B cell (primary cell): ENCODE measurements around the gene CD52. TPM values are rescaled to one million over a fixed set of nuclear protein-coding genes. Genes with fewer than 3 reads are reported as not detected.

Source experiments
- ATAC-seq: fragments of 200-7000 bp; cut with Tn5 transposase; one replicate; pipeline ENCODE4 v1.10.0; 2021; ENCODE audit warnings: low read depth, mild to moderate bottlenecking, moderate number of reproducible peaks, moderate library complexity
- CTCF ChIA-PET: fragments of 350-600 bp; sonication (Branson Sonifier 250); formaldehyde crosslinking; loops from one replicate; lab custom pipeline; 2021; ENCODE audit warnings: antibody characterized with exemption, inconsistent platforms; lab: Charles Lee
- POLR2A ChIA-PET: fragments of 350-600 bp; sonication (Branson Sonifier 250); formaldehyde crosslinking; loops from one replicate; lab custom pipeline; 2021; ENCODE audit warnings: antibody characterized with exemption; lab: Charles Lee
- DNase-seq: peaks from one replicate; pipeline ENCODE4 v3.0.0; 2013
- H2AFZ ChIP-seq: 2 replicates; pipeline ENCODE4 v1.6.1; 2012; ENCODE audit warnings: mild to moderate bottlenecking, low read depth, low read length; ENCODE audit not compliant: insufficient read depth, poor library complexity, severe bottlenecking
- H3K27ac ChIP-seq, 2 donors: 1 replicate in 1 of 2; 2 replicates in 1 of 2; pipeline ENCODE4 v1.5.1; 2012 to 2013; ENCODE audit warnings: low read length in 2 of 2, mild to moderate bottlenecking in 2 of 2, moderate library complexity in 1 of 2
- H3K27me3 ChIP-seq, 4 experiments: fragments of 200-600 bp in 1 of 4; sonication (generic) in 1 of 4; replicated peaks in 1 of 4; 1 replicate in 2 of 4; 2 replicates in 2 of 4; pipeline versions ENCODE4 v1.6.1 to v1.7.0; 2013 to 2016; ENCODE audit warnings: low read length in 3 of 4, mild to moderate bottlenecking in 2 of 4, mixed read lengths in 1 of 4, moderate library complexity in 1 of 4; ENCODE audit not compliant: insufficient read depth in 4 of 4, control insufficient read depth in 3 of 4; ENCODE audit errors: control extremely low read depth in 1 of 4
- H3K36me3 ChIP-seq, 2 experiments: replicated peaks in 1 of 2; 1 replicate in 1 of 2; 2 replicates in 1 of 2; pipeline versions ENCODE4 v1.6.1 to v1.7.1; 2013; ENCODE audit warnings: low read length in 1 of 2; ENCODE audit not compliant: insufficient read depth in 2 of 2, control insufficient read depth in 1 of 2; ENCODE audit errors: control extremely low read depth in 1 of 2, extremely low read depth in 1 of 2
- H3K4me1 ChIP-seq, 2 donors: fragments of 200-600 bp in 1 of 2; sonication (generic) in 1 of 2; 1 replicate in 1 of 2; 2 replicates in 1 of 2; pipeline versions ENCODE4 v1.5.1 to v1.6.1; 2013 to 2017; ENCODE audit warnings: low read length in 2 of 2; ENCODE audit not compliant: control insufficient read depth in 2 of 2, insufficient read depth in 2 of 2
- H3K4me2 ChIP-seq: replicated peaks from 2 replicates; pipeline ENCODE3; 2012; ENCODE audit warnings: mild to moderate bottlenecking, low read depth, low read length; ENCODE audit not compliant: poor library complexity, severe bottlenecking
- H3K4me3 ChIP-seq, 5 experiments: fragments of 200-600 bp in 1 of 5; sonication (generic) in 1 of 5; 1 replicate in 3 of 5; 2 replicates in 2 of 5; pipeline versions ENCODE4 v1.5.1 to v1.7.0; 2011 to 2016; ENCODE audit warnings: low read length in 4 of 5, mild to moderate bottlenecking in 4 of 5, low read depth in 2 of 5, control low read depth in 1 of 5, moderate library complexity in 1 of 5; ENCODE audit not compliant: insufficient read depth in 1 of 5; ENCODE audit errors: control extremely low read depth in 1 of 5, extremely low read depth in 1 of 5
- H3K79me2 ChIP-seq: fragments of 200-600 bp; sonication (generic); one replicate; pipeline ENCODE4 v1.6.0; 2016; ENCODE audit warnings: low read length; ENCODE audit not compliant: control insufficient read depth, insufficient read depth
- H3K9ac ChIP-seq: fragments of 200-600 bp; sonication (generic); 2 replicates; pipeline ENCODE4 v1.6.1; 2017; ENCODE audit warnings: mild to moderate bottlenecking, low read length, moderate library complexity
- H3K9me3 ChIP-seq, 3 donors: one replicate each; pipeline versions ENCODE4 v1.6.1 to v1.7.1; 2013; ENCODE audit warnings: low read length in 2 of 3; ENCODE audit not compliant: control insufficient read depth in 2 of 3, insufficient read depth in 1 of 3; ENCODE audit errors: control extremely low read depth in 1 of 3
- H4K20me1 ChIP-seq: 2 replicates; pipeline ENCODE4 v1.6.0; 2012; ENCODE audit warnings: mild to moderate bottlenecking, low read length; ENCODE audit not compliant: insufficient read depth, control insufficient read depth, poor library complexity, severe bottlenecking
- H3K27ac Mint-ChIP-seq: one replicate; pipeline ENCODE4 v1.8.0; 2021; ENCODE audit warnings: mixed read lengths
- H3K27me3 Mint-ChIP-seq: one replicate; pipeline ENCODE4 v1.8.0; 2021; ENCODE audit warnings: mixed read lengths
- H3K4me1 Mint-ChIP-seq: one replicate; pipeline ENCODE4 v1.8.0; 2021; ENCODE audit warnings: mixed read lengths
- H3K4me3 Mint-ChIP-seq: one replicate; pipeline ENCODE4 v1.8.0; 2021; ENCODE audit warnings: mixed read lengths
- H3K9me3 Mint-ChIP-seq: one replicate; pipeline ENCODE4 v1.8.0; 2022; ENCODE audit warnings: mixed read lengths; ENCODE audit not compliant: insufficient read depth
- CTCF ChIP-seq: fragments of 200-600 bp; IDR thresholded peaks from one replicate; pipeline ENCODE4 v1.8.0; 2022; ENCODE audit warnings: antibody characterized with exemption, mild to moderate bottlenecking
- EZH2 ChIP-seq: IDR thresholded peaks from 2 replicates; pipeline ENCODE4 v1.6.1; 2012; ENCODE audit warnings: borderline replicate concordance, low read depth, mild to moderate bottlenecking, moderate library complexity, low read length; ENCODE audit not compliant: insufficient read depth, poor library complexity, severe bottlenecking
- WGBS: methylation state at CpG from one replicate; pipeline ENCODE4 v1.1.5; 2013; ENCODE audit warnings: missing lambda C conversion rate; ENCODE audit not compliant: insufficient coverage; 5-methylcytosine and 5-hydroxymethylcytosine counted together
- intact Hi-C: fragments of 100-400 bp; cut with micrococcal nuclease; formaldehyde crosslinking; loops from one replicate; pipeline ENCODE4 v1.10.0; 2022
- polyA plus RNA-seq: library from polyadenylated mRNA; depleted of rRNA; stranded (reverse); fragments of >200 nt; gene quantifications from 2 replicates; pipeline ENCODE4 v1.2.3, GENCODE V29; 2012
- total RNA-seq, 2 donors: library from RNA; stranded (reverse); fragments of 120-200 nt in 1 of 2; gene quantifications; 1 replicate in 1 of 2; 2 replicates in 1 of 2; pipeline versions ENCODE4 v1.2.3 to v1.2.4, GENCODE V29; 2013 to 2022

CD52 gene
- total and polyA plus RNA-seq, 2 donors (not counting 1 experiment from before 2014, with no cell fraction given), result 1,116 to 1,597 TPM

GRCh38 chr1:26278303-26278702 is 39.5 kb upstream of the CD52 start:
- H3K4me1 ChIP-seq, result peaks cover 42 to 72% of the 10 kb centered on the region in 2 donors
- 78% methylated on average over 2 of the region's 4 CpGs for WGBS
- H3K9me3 Mint-ChIP-seq, result no peaks in the 10 kb centered on the region

More at GRCh38 chr1:26278303-26278702, 39.5 kb upstream of the CD52 start:
- H3K27ac ChIP-seq, result peak overlapping the region in 1 of 2 donors; percentile 35
- H3K4me3 ChIP-seq, result no peak overlapping the region
- intact Hi-C loops, result no loop called here
- TF ChIP-seq EZH2 (no peak), CTCF (no peak)
- Mint-ChIP-seq H3K27ac (peak overlapping the region; percentile 89), H3K4me1 (peaks cover 65% of the 10 kb centered on the region), H3K4me3 (peak overlapping the region; percentile 61), H3K27me3 (no peaks in the 10 kb centered on the region)
- no peaks in the 10 kb centered on the region for H3K9me3 ChIP-seq
- ATAC-seq, result no peak
- DNase-seq, result no peak
- POLR2A ChIA-PET, result interaction anchor here (1.3 to 21.9 kb wide), 2 partner anchors 11 to 39 kb away, joined by 4 to 1239 read pairs; partner anchors contain the start of gene CD52
- no peak overlapping the region for H2AFZ ChIP-seq
- H4K20me1 ChIP-seq, result peaks cover 22% of the 10 kb centered on the region
- CTCF ChIA-PET, result interaction anchor here (4.8 to 26.4 kb wide), 4 partner anchors 9 to 139 kb away, joined by 35 to 1400 read pairs (median 131); partner anchors contain the start of genes CD52 and UBXN11
- no peak overlapping the region for H3K9ac ChIP-seq
- peaks cover 2 to 29% of the 10 kb centered on the region in 2 experiments for H3K36me3 ChIP-seq
- no peak overlapping the region for H3K4me2 ChIP-seq
- no peaks in the 10 kb centered on the region for H3K27me3 ChIP-seq
- peaks cover 31% of the 10 kb centered on the region for H3K79me2 ChIP-seq
